ENCODE measurements around the gene CDKN1C.

Gene CDKN1C

DNA sequence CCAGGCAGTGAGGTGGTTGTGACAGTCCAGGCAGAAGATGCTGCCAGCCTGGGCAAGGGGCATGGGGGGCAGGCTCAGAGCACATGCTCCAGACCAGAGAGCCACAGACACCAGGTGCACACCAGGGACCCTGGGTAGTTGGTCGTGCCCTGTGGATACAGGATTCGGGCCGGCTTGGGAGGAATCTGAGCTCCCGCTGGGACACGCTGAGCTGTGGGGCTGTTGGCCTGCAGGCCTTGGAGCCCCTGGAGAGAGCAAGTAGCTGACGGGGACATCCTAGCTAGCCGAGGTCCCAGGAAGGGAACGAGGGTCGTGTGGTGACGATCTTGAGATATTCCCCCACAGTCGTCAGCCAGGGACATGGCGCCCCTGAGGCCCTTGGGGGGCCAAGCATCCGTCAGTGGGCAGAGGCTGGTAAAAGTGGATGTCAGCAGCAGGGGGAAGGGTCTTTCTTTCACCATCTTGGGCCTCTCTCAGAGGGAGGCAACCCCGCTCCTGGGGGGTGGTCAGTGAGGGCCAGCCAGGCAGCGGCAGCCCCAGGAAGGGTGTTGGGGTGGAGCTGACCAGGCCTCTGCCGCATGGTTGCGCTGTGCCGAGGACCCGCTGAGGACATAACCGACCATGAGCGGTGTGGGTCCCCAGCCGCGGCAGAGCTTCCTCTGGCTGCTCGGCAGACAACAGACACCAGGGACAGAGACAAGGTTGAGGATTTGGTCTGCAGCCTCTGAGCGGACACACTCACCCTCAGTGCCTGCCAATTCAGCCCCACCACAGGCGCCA is 44.0 kb downstream of the CDKN1C start:
- DNase-seq, result no peak

DNA sequence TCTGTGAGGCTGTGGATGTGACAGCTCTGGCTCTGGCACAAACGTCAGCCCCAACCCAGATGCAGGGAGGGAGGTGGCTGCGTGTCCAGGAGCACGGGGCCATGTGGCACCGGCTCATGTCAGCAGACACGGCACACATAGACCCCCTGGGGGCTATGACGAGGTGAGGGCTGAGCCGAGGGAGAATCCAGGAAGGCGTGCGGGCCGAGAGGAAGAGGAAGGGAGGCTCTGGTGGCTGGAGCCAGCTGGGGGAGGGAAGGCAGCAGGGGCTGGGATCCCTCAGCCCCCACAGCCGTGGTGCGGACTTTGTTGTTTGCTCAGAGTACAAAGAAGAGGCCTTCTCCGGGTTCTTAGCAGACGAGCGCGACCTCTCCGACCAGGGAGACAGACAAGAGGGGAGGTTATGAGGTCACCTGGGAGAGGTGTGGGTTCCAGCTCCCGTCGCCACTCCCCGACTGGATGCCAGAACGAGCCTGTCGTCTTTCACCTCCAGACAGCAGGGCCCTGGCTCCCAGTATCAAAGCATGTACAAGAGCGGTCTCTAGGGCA is 46.1 kb downstream of the CDKN1C start:
- DNase-seq, result no peak

DNA sequence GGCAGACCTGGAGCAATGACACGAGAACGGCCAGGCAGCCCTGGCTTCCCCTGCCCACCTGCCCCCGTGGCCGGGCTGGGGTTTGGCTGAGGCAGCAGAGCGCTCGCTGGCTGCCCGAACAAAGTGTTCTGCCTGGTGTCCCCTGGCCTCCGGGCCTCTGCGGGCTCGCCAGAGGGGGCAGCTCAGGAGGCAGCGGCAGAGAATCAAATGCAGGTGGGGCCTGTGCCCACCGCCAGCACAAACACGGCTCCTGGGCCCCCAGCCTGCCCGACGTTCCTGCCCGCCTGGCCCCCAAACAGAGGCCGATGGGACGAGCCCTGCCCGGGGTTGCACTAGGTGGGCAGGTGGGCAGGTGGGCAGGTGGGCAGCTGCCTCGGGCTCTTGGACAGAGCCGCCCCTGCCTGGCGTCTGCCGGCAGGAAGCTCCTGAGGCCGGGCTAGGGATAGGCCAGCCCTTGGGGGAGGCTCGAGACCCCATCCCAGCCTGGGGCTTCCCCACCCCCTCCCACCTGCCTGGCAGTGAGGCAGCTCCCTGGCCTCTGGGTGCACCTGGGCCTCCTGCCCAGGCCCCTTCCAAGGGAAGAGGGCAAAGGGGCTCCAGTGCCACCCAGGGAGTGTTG is 46.8 kb downstream of the CDKN1C start:
- DNase-seq, result no peak

DNA sequence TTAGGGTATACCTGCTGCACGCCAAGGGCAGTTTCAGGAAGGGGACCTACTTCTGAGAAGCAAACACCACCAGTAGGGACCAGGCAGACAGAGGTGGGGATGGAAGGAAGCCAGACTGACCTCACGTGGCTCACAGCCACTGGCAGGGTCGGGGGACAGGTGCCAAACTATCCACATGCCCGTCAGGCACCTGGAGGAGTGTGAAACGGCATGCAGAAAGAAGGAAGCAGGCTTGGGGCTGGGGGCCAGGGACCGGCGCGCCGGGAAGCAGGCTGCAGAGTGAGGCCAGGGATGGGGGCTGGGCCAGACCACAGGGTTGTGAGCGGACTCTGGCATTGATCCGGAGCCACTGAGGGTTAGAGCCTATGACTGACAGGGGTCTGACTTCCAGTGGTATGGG is 47.5 kb downstream of the CDKN1C start:
- DNase-seq, result no peak

DNA sequence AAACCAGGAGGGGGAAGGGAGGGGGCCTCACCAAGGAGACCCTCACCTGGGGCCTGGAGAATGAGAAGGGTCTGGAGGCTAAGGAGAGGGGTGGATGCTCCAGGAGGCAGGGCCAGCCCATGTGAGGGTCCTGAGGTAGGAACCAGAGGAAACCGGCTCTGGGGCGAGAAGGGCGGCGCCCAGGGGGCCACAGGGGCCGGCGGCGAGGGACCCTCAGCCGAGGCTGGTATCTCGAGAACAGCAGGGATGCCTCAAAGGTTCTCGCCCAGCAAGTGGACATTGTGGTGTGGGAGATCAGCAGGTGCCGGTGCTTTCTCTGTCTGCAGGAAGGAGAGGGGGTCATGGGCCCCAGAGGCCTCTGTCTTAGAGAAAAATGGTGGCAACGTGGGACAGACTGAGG is 47.9 kb downstream of the CDKN1C start:
- no peak for DNase-seq

DNA sequence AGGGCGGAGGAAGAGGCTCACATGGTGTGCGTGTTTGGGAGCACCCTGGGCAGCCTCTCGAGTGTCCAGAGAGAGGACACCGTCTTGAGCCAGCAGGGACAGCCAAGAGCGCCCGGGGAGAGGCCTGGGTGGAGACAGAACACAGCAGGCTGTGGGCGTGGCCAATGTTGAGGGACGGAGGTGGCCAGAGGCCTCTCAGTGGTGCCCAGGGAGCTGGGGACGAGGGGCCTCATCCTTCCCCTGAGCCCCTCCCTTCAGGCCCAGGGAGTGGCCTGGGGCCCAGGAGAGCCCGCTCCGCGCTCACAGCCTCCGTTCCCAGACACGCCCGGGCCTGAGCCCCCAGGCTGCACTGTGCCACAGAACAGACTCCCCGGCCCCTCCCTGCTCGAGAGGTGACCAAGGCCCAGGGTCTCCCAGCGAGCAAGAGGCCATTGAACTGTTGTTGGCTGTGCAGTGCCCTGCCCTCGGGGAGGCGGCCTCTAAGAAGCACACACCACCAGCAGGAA is 48.4 kb downstream of the CDKN1C start:
- no peak for DNase-seq

DNA sequence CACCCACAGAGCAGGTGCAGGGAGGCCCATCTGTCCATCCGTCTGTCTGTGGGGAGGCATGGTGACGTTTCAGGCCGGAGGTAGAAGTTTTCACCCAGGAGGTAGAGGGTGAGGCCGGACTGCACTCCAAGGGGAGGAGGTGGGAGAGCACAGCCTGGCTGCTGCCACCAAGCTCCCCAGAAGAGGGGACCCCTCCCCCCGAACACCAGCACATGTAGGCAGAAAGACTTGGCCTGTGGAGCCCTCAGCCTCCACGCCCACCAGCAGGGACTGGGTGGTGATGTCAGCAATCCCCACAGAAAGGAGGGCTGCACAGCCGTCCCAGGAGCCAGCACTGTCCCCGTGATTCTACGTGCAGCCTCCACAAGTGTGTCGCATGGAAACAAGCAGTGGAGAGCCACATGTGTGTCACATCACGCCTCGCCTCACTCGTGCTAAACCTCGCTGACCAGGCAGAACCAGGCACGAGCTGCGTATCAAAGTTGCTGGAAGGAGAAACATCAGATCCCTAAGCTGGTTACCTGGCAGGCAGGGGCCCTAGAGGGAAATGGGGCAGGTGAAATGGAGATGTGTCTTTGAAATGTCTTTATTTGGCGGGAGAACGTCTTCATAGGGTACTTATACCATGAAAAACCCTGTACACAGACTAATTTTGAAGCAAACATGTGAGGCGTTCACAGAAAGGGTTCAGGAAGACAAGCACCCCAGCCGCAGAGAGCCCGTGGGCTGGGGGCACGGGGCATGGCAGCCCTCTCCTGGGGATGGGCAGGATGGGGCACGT is 49.1 kb downstream of the CDKN1C start:
- no peak for DNase-seq

DNA sequence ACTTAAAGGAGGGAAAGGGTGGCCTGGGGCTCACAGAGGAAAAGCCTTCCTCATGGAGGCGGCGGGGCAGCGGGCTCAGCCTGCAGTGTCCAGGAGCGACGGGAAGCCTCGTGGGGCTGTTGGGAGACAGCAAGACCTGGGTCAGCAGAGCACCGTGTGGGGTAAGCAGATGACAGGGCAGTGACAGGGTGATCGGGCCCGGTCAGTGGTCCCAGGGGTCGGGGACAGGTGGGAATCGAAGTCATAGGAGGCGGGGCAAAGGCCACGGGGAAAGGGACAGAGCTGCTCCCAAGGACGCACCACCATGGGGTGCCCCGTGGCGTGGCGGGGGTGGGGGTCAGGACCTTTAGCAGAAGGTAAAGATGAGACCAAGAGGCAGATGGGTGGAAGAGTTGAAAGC is 49.8 kb downstream of the CDKN1C start:
- DNase-seq, result no peak

DNA sequence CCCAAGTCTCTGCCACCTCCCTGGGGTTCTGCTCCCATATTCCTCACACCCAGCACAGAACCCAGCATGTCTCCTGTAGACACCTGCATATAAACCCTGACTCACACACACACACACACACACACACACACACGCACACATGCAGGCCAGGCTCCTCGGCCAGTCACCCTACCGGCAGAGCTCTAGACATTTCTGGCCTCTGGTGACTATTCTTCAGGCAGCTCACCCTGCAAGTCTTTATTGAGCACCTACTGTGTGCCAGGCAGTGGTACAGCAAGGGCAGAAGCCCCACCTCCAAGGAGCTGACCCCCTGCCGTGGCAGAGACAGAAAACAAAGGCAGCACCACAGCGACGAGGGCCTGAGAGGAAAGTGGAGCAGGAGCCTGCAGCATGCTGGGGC is 50.3 kb downstream of the CDKN1C start:
- DNase-seq, result no peak

DNA sequence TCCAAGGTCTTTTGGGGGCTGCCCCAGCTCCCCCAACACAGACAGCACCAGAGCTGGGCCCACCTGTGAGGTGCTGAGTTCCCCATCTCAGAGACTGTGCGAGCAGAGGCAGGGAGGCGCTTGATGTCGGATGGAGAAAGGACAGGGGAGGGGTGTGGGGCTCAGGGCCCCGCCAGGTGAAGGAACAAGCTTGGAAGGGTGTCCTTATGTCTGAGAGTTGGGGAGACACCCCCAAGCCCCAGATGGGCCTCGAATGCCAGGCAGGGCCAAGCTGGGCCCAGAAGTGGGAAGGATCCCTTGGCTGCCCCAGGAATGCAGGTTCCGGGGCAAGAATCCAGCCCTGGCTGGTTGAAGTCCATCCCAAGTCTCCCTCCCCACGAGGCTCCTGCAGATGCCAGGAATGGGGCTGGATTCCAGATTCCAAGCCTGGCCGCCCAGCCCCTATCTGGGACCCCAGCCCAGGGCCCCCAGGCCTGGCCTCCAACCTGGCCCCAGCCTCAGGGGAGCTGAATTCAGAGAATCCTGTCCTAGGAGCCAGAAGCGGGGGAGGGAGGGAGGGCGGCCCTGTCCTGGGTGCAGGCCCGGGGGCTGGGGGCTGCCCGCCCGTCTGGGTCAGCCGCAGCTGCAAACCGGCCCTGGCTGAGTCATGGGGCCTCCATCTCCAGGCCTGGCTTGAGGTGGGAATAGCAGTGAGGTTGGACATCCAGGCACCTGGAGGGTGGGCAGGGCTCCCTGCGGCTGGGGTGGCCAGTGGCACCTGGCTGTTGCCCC is 50.9 kb downstream of the CDKN1C start:
- no peak for DNase-seq

DNA sequence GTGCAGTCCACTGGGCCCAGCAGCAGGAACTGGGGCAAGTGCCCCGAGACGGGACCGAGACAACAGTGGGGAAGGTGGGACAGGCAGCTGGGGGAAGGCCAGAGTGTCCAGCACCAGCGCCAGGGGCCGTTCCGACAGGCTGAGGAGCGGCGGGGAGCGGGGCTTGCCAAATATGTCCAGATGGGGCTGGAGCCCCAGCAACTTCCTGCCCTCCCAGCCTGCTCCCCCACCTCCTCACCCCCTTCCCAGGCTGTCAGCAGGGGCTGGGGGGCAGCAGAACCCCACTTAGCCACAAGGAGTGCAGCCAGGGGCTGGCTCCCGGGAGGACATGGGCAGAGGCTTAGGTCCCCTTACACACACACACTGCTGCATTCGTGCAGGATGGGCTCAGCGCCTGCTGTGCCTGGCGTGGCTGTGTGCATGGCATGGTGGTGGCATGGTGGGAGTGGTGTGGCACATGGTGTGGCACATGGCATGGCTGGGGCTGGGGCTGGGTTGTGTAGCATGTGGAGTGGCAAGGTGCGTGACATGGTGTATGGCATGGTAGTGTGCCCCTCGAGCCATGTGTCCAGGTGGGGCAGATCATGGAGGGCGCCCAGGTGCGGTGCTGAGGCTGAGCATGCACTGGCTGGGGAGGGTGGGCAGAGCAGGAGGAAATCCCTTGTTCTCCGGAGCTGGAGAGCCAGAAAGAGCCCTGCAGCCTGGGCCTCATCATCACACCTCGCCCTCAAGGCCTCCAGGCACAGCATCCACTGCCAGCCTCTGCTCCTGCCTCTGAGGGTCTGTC is 51.7 kb downstream of the CDKN1C start:
- no peak for DNase-seq

Data from DMS79 treated with DMSO at 0.1 percent for 48 hours (cell line).